Activated naive CD4-positive, alpha-beta T cell treated with anti-CD3 and anti-CD28 coated beads for 36 hours (primary cell): ENCODE measurements around the gene C20orf204. TPM values are rescaled to one million over a fixed set of nuclear protein-coding genes. Genes with fewer than 3 reads are reported as not detected.
A peak's percentile ranks its signal among the peaks of the same experiment; 100 is the strongest.

Experiments used
- CTCF ChIA-PET: fragments of 350-600 bp; sonication (Branson Sonifier 250); formaldehyde crosslinking; loops from one replicate; lab custom pipeline; 2021; ENCODE audit warnings: antibody characterized with exemption; lab: Charles Lee
- DNase-seq: peaks from one replicate; pipeline ENCODE4 v3.0.0-alpha.2; 2020
- H3K27ac Mint-ChIP-seq: one replicate; pipeline ENCODE4 v1.8.0; 2021; ENCODE audit warnings: mild to moderate bottlenecking, mixed read lengths
- H3K27me3 Mint-ChIP-seq: one replicate; pipeline ENCODE4 v1.8.0; 2021; ENCODE audit warnings: low read depth, mixed read lengths
- H3K36me3 Mint-ChIP-seq: one replicate; pipeline ENCODE4 v1.8.0; 2021; ENCODE audit warnings: low read depth, mixed read lengths
- H3K4me1 Mint-ChIP-seq: one replicate; pipeline ENCODE4 v1.8.0; 2021; ENCODE audit warnings: low read depth, mixed read lengths
- H3K4me3 Mint-ChIP-seq: one replicate; pipeline ENCODE4 v1.8.0; 2021; ENCODE audit warnings: mild to moderate bottlenecking, moderate library complexity, mixed read lengths
- H3K9me3 Mint-ChIP-seq: one replicate; pipeline ENCODE4 v1.8.0; 2021; ENCODE audit warnings: mixed read lengths
- intact Hi-C: fragments of 100-400 bp; cut with micrococcal nuclease; formaldehyde crosslinking; loops from one replicate; pipeline ENCODE4 v1.15.1; 2023
- total RNA-seq, 2 experiments: library from RNA; stranded (reverse); gene quantifications; one replicate each; pipeline ENCODE4 v1.2.3, GENCODE V29; 2021

C20orf204 gene
- total RNA-seq, 2 experiments from 2014 or later: 1.1 to 1.7 TPM

DNA sequence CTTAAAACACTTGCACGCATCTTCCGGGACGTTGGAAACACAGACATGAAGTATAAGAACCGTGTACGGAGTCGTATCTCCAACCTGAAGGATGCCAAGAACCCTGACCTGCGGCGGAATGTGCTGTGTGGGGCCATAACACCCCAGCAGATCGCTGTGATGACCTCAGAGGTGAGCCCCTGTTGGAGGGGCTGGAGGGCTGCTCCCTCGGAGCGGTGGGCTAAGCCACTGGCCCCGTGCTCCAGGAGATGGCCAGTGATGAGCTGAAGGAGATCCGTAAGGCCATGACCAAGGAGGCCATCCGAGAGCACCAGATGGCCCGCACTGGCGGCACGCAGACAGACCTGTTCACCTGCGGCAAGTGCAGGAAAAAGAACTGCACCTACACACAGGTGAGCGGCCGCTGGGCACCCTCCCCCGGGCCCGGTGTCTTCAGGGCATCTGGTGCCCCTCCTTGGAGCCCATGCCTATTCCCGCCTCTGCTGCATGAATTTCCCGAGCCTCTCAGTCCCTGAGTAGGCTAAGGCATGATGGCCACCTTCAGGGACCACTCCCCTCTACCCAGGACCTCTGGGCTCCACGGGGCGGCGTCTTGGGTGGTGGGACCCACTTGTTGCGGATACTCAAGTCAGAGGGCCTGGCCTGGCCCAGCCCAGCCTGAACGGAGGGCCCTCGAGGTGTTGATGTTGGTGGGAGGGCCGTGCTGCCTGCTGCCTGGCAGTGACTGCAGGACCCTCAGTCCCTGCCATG is 34.4 kb downstream of the C20orf204 start:
- CTCF ChIA-PET: interaction anchor here (0.8 to 1.3 kb wide), 2 partner anchors 11 to 31 kb away, joined by 3 to 7 read pairs; no protein-coding TSS in a partner anchor
- Mint-ChIP-seq H3K36me3 (peaks cover under 1% of the 10 kb centered on the region), H3K4me1 (peaks cover 22% of the 10 kb centered on the region), H3K27ac (no peak overlapping the region), H3K4me3 (no peak overlapping the region), H3K27me3 (no peaks in the 10 kb centered on the region), H3K9me3 (no peaks in the 10 kb centered on the region)
- intact Hi-C loops: no loop called here
- no peak for DNase-seq

DNA sequence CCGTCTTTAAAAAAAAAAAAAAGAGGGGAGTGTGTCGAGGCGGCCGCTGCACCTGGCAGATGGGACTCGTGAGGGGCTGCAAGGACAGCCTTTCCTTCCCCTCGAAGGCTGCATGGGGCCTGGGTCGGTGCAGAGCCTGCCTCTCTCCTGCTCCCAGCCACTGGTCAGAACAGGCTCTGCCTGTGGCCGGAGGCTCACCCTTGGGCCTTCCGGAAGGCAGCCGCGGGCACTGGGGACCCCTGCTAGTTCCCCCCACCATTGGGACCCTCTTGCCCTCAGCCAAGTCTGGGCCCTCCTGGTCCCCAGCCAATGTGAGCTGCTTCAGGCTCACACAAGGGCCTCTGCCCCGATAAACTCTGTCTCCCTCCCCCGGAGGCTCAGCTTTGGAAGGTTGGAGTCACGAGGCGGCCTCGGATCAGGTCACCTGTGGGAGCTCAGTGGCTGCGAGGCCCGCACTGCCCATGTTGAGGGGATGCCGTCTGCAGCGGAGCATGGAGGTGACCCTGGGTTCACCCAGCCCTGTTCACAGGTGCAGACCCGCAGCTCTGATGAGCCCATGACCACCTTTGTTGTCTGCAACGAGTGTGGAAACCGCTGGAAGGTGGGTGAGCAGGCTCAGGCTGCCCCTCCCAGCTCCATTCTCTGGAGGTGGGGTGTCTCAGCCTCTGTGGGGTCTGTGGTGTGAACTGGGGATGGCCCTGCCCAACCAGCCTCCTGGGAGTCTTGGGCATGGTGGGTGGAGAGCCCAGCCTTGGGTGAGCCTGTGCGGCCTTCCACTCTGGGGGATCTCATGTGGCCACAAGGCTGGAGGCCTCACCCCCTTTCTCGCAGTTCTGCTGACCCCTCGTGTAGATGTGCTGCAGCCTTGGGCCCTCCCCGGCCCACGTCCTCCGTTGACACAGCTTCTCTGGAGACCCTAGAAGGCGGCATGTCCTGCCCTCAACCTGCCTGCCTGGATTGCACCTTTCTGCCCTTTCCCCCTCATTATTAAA is 35.7 kb downstream of the C20orf204 start:
- peaks cover 17% of the 10 kb centered on the region for H3K4me1 Mint-ChIP-seq
- H3K36me3 Mint-ChIP-seq: peaks cover 2% of the 10 kb centered on the region
- H3K4me3 Mint-ChIP-seq: no peak overlapping the region
- intact Hi-C loops: no loop called here
- H3K27me3 Mint-ChIP-seq: no peaks in the 10 kb centered on the region
- H3K27ac Mint-ChIP-seq: no peak overlapping the region
- CTCF ChIA-PET: interaction anchor here (1.0 kb wide), 1 partner anchor 32 kb away, joined by 4 read pairs; no protein-coding TSS in a partner anchor
- no peak for DNase-seq
- no peaks in the 10 kb centered on the region for H3K9me3 Mint-ChIP-seq

- CTCF ChIA-PET: interaction anchor here (1.0 kb wide), 1 partner anchor 33 kb away, joined by 4 read pairs; no protein-coding TSS in a partner anchor
- intact Hi-C loops: no loop called here
- no peak for DNase-seq
- H3K27ac Mint-ChIP-seq: no peak overlapping the region
- H3K36me3 Mint-ChIP-seq: peaks cover 2% of the 10 kb centered on the region
- H3K4me3 Mint-ChIP-seq: no peak overlapping the region
- peaks cover 9% of the 10 kb centered on the region for H3K4me1 Mint-ChIP-seq
- no peaks in the 10 kb centered on the region for H3K9me3 Mint-ChIP-seq
- no peaks in the 10 kb centered on the region for H3K27me3 Mint-ChIP-seq
These were observed 36.6 kb downstream of the C20orf204 start for GRCh38 chr20:64072498-64073063.

- CTCF ChIA-PET: no interaction called here
- Mint-ChIP-seq H3K27me3 (no peaks in the 10 kb centered on the region), H3K36me3 (peaks cover 2% of the 10 kb centered on the region), H3K4me1 (peaks cover 10% of the 10 kb centered on the region), H3K4me3 (no peak overlapping the region), H3K9me3 (no peaks in the 10 kb centered on the region), H3K27ac (no peak overlapping the region)
- DNase-seq: no peak
- intact Hi-C loops: no loop called here
These were observed 37.6 kb downstream of the C20orf204 start for GRCh38 chr20:64073476-64074183.

- Mint-ChIP-seq H3K4me3 (no peak overlapping the region), H3K36me3 (peaks cover 2% of the 10 kb centered on the region), H3K4me1 (peaks cover 13% of the 10 kb centered on the region), H3K9me3 (no peaks in the 10 kb centered on the region), H3K27ac (no peak overlapping the region), H3K27me3 (no peaks in the 10 kb centered on the region)
- no peak for DNase-seq
- CTCF ChIA-PET: interaction anchor here (0.6 kb wide), 1 partner anchor 470 kb away, joined by 4 read pairs; no protein-coding TSS in a partner anchor
- intact Hi-C loops: no loop called here
These were observed 38.3 kb downstream of the C20orf204 start for GRCh38 chr20:64074184-64074789.

GRCh38 chr20:64074963-64075362 is 39.0 kb downstream of the C20orf204 start:
- H3K36me3 Mint-ChIP-seq: peaks cover 2% of the 10 kb centered on the region
- no peak overlapping the region for H3K4me3 Mint-ChIP-seq
- no peaks in the 10 kb centered on the region for H3K9me3 Mint-ChIP-seq
- CTCF ChIA-PET: interaction anchor here (0.6 to 2.4 kb wide), 2 partner anchors 94 to 471 kb away, joined by 4 to 5 read pairs; partner anchors contain the start of gene PRPF6
- intact Hi-C loops: loop anchor here (5.0 kb wide), 1 partner anchor 338 kb away; the partner anchor contains the start of genes LIME1 and SLC2A4RG
- DNase-seq: no peak
- H3K27me3 Mint-ChIP-seq: no peaks in the 10 kb centered on the region
- peaks cover 13% of the 10 kb centered on the region for H3K4me1 Mint-ChIP-seq
- no peak overlapping the region for H3K27ac Mint-ChIP-seq

DNA sequence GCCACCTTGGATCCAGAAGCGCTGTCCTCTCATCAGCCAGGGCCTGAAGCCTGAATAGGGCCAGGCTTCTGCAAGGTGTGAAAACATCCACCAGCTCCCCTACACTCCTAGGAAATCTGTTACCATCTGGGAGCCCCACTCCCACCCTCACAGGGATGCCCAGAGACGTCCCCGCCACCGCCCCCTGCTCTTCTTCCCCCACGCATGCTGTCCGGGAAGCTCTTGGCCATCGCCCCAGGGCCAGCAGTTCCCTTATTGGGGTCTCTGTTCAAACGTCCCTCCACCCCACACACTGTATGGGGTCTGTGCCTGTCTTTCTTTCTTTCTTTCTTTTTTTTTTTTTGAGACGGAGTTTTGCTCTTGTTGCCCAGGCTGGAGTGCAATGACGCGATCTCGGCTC is 39.6 kb downstream of the C20orf204 start:
- CTCF ChIA-PET: interaction anchor here (2.4 kb wide), 1 partner anchor 95 kb away, joined by 5 read pairs; the partner anchor contains the start of gene PRPF6
- H3K4me3 Mint-ChIP-seq: peak overlapping the region; percentile 87
- peak overlapping the region; percentile 73 for H3K27ac Mint-ChIP-seq
- no peaks in the 10 kb centered on the region for H3K27me3 Mint-ChIP-seq
- peaks cover 2% of the 10 kb centered on the region for H3K36me3 Mint-ChIP-seq
- no peaks in the 10 kb centered on the region for H3K9me3 Mint-ChIP-seq
- DNase-seq: no peak
- H3K4me1 Mint-ChIP-seq: peaks cover 17% of the 10 kb centered on the region
- intact Hi-C loops: loop anchor here (5.0 kb wide), 1 partner anchor 338 kb away; the partner anchor contains the start of genes LIME1 and SLC2A4RG

GRCh38 chr20:64076061-64076997 is 40.3 kb downstream of the C20orf204 start:
- no peaks in the 10 kb centered on the region for H3K27me3 Mint-ChIP-seq
- peaks cover 19% of the 10 kb centered on the region for H3K4me1 Mint-ChIP-seq
- intact Hi-C loops: loop anchor here (5.0 kb wide), 1 partner anchor 339 kb away; the partner anchor contains the start of genes LIME1 and SLC2A4RG
- H3K9me3 Mint-ChIP-seq: no peaks in the 10 kb centered on the region
- H3K27ac Mint-ChIP-seq: peak overlapping the region; percentile 93
- peak overlapping the region; percentile 87 for H3K4me3 Mint-ChIP-seq
- H3K36me3 Mint-ChIP-seq: peaks cover 2% of the 10 kb centered on the region
- no peak for DNase-seq
- CTCF ChIA-PET: interaction anchor here (2.2 to 2.4 kb wide), 2 partner anchors 38 to 96 kb away, joined by 5 to 9 read pairs; partner anchors contain the start of gene PRPF6

DNA sequence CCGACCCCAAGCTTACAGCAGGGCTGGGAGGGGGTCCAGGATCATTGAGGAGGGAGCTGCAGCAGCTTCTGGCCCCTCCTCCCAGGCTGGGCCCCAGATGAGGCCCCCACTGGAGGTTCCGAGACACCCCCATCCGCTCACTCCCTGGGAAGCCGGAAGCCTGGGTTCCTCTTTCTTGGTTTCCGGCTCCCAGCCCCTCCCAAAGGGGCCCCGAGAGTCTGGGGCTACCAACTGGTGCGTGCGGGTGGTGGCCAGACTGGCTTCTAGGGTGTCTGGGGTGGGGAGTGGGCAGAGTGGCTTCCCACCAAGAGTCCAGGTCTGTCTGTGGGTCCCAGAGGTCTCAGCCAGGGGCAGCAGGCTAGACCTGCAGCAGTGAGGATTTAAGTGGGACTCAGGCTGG is 41.1 kb downstream of the C20orf204 start:
- Mint-ChIP-seq H3K36me3 (peaks cover 2% of the 10 kb centered on the region), H3K27ac (peak overlapping the region; percentile 93), H3K4me3 (peak overlapping the region; percentile 87), H3K27me3 (no peaks in the 10 kb centered on the region), H3K4me1 (peaks cover 23% of the 10 kb centered on the region), H3K9me3 (no peaks in the 10 kb centered on the region)
- intact Hi-C loops: loop anchor here (1.0 to 5.0 kb wide), 2 partner anchors 14 to 340 kb away; partner anchors contain the start of genes LIME1, SLC2A4RG and TCEA2
- CTCF ChIA-PET: interaction anchor here (2.2 to 2.4 kb wide), 2 partner anchors 38 to 97 kb away, joined by 5 to 9 read pairs; partner anchors contain the start of gene PRPF6
- DNase-seq: peak; percentile 76

DNA sequence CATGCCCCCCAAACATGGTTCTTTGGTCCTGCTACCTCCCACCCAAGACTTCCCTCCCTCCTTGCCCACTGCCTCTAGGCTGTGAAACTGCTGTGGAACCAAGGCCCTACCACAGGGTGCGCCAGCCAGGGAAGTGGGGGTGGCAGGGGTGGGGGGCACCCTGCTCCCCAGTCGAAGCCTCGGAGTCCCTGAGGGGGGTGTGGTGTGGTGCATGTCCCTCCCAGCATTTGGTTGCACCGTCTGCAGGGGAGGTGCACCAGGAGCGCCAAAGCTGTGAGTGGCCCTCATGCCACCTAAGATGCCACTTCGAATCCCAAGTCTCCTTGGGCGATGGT is 41.5 kb downstream of the C20orf204 start:
- H3K9me3 Mint-ChIP-seq: no peaks in the 10 kb centered on the region
- H3K4me3 Mint-ChIP-seq: peak overlapping the region; percentile 87
- intact Hi-C loops: loop anchor here (1.0 to 5.0 kb wide), 2 partner anchors 14 to 340 kb away; partner anchors contain the start of genes LIME1, SLC2A4RG and TCEA2
- peak overlapping the region; percentile 93 for H3K27ac Mint-ChIP-seq
- peaks cover 2% of the 10 kb centered on the region for H3K36me3 Mint-ChIP-seq
- H3K27me3 Mint-ChIP-seq: no peaks in the 10 kb centered on the region
- CTCF ChIA-PET: interaction anchor here (1.8 to 2.2 kb wide), 2 partner anchors 39 to 97 kb away, joined by 6 to 9 read pairs; partner anchors contain the start of gene PRPF6
- no peak for DNase-seq
- peaks cover 27% of the 10 kb centered on the region for H3K4me1 Mint-ChIP-seq
